Umbilical cord (tissue), 2 donors: ENCODE data around the gene GTF2H1. TPM values are rescaled to one million over a fixed set of nuclear protein-coding genes. Genes with fewer than 3 reads are reported as not detected.
A peak's percentile ranks its signal among the peaks of the same experiment; 100 is the strongest.

Source experiments
- DNase-seq: peaks from one replicate; pipeline ENCODE4 v3.0.0-alpha.2; 2015; ENCODE audit warnings: low spot score
- total RNA-seq: library from RNA; depleted of rRNA; stranded (reverse); fragments of >200 nt; gene quantifications from one replicate; pipeline ENCODE4 v1.2.3, GENCODE V29; 2014; ENCODE audit warnings: low replicate concordance; ENCODE audit not compliant: insufficient read depth

Gene GTF2H1
- total RNA-seq = 110 TPM

- DNase-seq = peak; percentile 99
Observed at GRCh38 chr11:18321969-18322711, at the start of gene GTF2H1, which contains the start of gene HPS5. GTF2H1 (plus strand) TSS chr11:18322567; CDS start chr11:18333075, 10,508 bp downstream. HPS5 (minus strand) TSS chr11:18322140; CDS start chr11:18317858, 4,282 bp downstream.

- no peak for DNase-seq
Observed at GRCh38 chr11:18277565-18278271, 44.6 kb upstream of the GTF2H1 start.

- no peak for DNase-seq
Observed at GRCh38 chr11:18280438-18281045, 41.8 kb upstream of the GTF2H1 start.

GRCh38 chr11:18282626-18283025, 39.7 kb upstream of the GTF2H1 start:
- DNase-seq = no peak

- DNase-seq = no peak
Observed at GRCh38 chr11:18285841-18286240, 36.5 kb upstream of the GTF2H1 start.

GRCh38 chr11:18288911-18289310, 33.5 kb upstream of the GTF2H1 start:
- no peak for DNase-seq

GRCh38 chr11:18294862-18295261, 27.5 kb upstream of the GTF2H1 start:
- no peak for DNase-seq

- DNase-seq = no peak
Observed at GRCh38 chr11:18295316-18295715, 27.1 kb upstream of the GTF2H1 start.

- DNase-seq = no peak
Observed at GRCh38 chr11:18299721-18300120, 22.6 kb upstream of the GTF2H1 start.

- peak; percentile 33 for DNase-seq
Observed at GRCh38 chr11:18304745-18305144, 17.6 kb upstream of the GTF2H1 start.

- no peak for DNase-seq
Observed at GRCh38 chr11:18307461-18308139, 14.8 kb upstream of the GTF2H1 start.

GRCh38 chr11:18308242-18308641, 14.1 kb upstream of the GTF2H1 start:
- DNase-seq = no peak

GRCh38 chr11:18309691-18310090, 12.7 kb upstream of the GTF2H1 start:
- no peak for DNase-seq

- no peak for DNase-seq
Observed at GRCh38 chr11:18310800-18311340, 11.5 kb upstream of the GTF2H1 start.

GRCh38 chr11:18312012-18312411, 10.4 kb upstream of the GTF2H1 start:
- no peak for DNase-seq

- DNase-seq = peak; percentile 30
Observed at GRCh38 chr11:18312663-18313420, 9.5 kb upstream of the GTF2H1 start.

- no peak for DNase-seq
Observed at GRCh38 chr11:18313965-18314763, 8.2 kb upstream of the GTF2H1 start.

GRCh38 chr11:18314784-18315523, 7.4 kb upstream of the GTF2H1 start:
- DNase-seq = peak; percentile 5

GRCh38 chr11:18315893-18316292, 6.5 kb upstream of the GTF2H1 start:
- DNase-seq = no peak
